KMS-11 (cell line): Measurements from ENCODE around the gene NEK7.

ENCODE experiments used
- H2AFZ ChIP-seq: fragments of 200-600 bp; sonication (generic); 2 replicates; pipeline ENCODE4 v1.6.1; 2016; ENCODE audit warnings: antibody characterized with exemption, mixed run types, low read depth
- H3K27ac ChIP-seq: fragments of 200-600 bp; sonication (generic); 2 replicates; pipeline ENCODE4 v1.6.1; 2016; ENCODE audit warnings: mild to moderate bottlenecking, mixed run types
- H3K27me3 ChIP-seq: fragments of 200-600 bp; sonication (generic); 2 replicates; pipeline ENCODE4 v1.6.1; 2017; ENCODE audit warnings: mild to moderate bottlenecking, low read depth, mixed run types, moderate library complexity; ENCODE audit not compliant: insufficient read depth
- H3K36me3 ChIP-seq: fragments of 200-600 bp; sonication (generic); 2 replicates; pipeline ENCODE4 v1.6.1; 2017; ENCODE audit warnings: mild to moderate bottlenecking, mixed run types; ENCODE audit not compliant: insufficient read depth
- H3K4me1 ChIP-seq: fragments of 200-600 bp; sonication (generic); 2 replicates; pipeline ENCODE4 v1.6.1; 2016; ENCODE audit warnings: mild to moderate bottlenecking, low read depth, mixed run types; ENCODE audit not compliant: poor library complexity, severe bottlenecking
- H3K4me2 ChIP-seq: fragments of 200-600 bp; sonication (generic); 2 replicates; pipeline ENCODE4 v1.7.0; 2016; ENCODE audit warnings: mild to moderate bottlenecking, mixed run types
- H3K4me3 ChIP-seq: fragments of 200-600 bp; sonication (generic); IDR thresholded peaks from 2 replicates; pipeline ENCODE4 v1.6.1; 2017; ENCODE audit warnings: low read depth, low read length, mixed read lengths; ENCODE audit not compliant: insufficient read depth
- H3K79me2 ChIP-seq: fragments of 200-600 bp; sonication (generic); 2 replicates; pipeline ENCODE4 v1.6.1; 2016; ENCODE audit warnings: low read depth, mixed run types; ENCODE audit not compliant: insufficient read depth
- H3K9ac ChIP-seq: fragments of 200-600 bp; sonication (generic); 2 replicates; pipeline ENCODE4 v1.6.1; 2016; ENCODE audit warnings: mild to moderate bottlenecking, mixed run types
- H4K20me1 ChIP-seq: fragments of 200-600 bp; sonication (generic); 2 replicates; pipeline ENCODE4 v1.6.1; 2016; ENCODE audit warnings: mild to moderate bottlenecking, mixed run types; ENCODE audit not compliant: insufficient read depth
- CTCF ChIP-seq: fragments of 200-600 bp; sonication (generic); conservative IDR thresholded peaks from 2 replicates; pipeline ENCODE4 v1.6.1; 2017; ENCODE audit warnings: low read depth, mild to moderate bottlenecking, antibody characterized with exemption, low read length, moderate library complexity, mixed read lengths

Gene NEK7

GRCh38 chr1:198246337-198246736 lies 89.5 kb downstream of the NEK7 start:
- Histone ChIP-seq H3K36me3 (no peaks in the 10 kb centered on the region), H4K20me1 (no peaks in the 10 kb centered on the region), H3K27ac (no peak overlapping the region), H3K79me2 (no peaks in the 10 kb centered on the region; the same call in 1 of the 2 replicates), H3K27me3 (no peaks in the 10 kb centered on the region), H2AFZ (no peak overlapping the region), H3K4me3 (no peak overlapping the region), H3K4me2 (no peak overlapping the region), H3K9ac (no peak overlapping the region), H3K4me1 (no peaks in the 10 kb centered on the region)
- TF ChIP-seq CTCF = no peak

GRCh38 chr1:198253259-198253658 lies 96.5 kb downstream of the NEK7 start:
- Histone ChIP-seq H3K4me3 (no peak overlapping the region), H3K79me2 (peaks cover 5% of the 10 kb centered on the region; the same call in 1 of the 2 replicates), H3K36me3 (no peaks in the 10 kb centered on the region), H2AFZ (no peak overlapping the region), H4K20me1 (no peaks in the 10 kb centered on the region), H3K4me2 (no peak overlapping the region), H3K27ac (no peak overlapping the region), H3K9ac (no peak overlapping the region), H3K27me3 (no peaks in the 10 kb centered on the region), H3K4me1 (peaks cover 6% of the 10 kb centered on the region)
- TF ChIP-seq CTCF = no peak

GRCh38 chr1:198253668-198254067 lies 96.9 kb downstream of the NEK7 start:
- no peak overlapping the region for H3K9ac ChIP-seq

GRCh38 chr1:198254521-198254920 lies 97.7 kb downstream of the NEK7 start:
- Histone ChIP-seq H3K36me3 (no peaks in the 10 kb centered on the region), H3K9ac (no peak overlapping the region), H4K20me1 (no peaks in the 10 kb centered on the region), H3K27me3 (no peaks in the 10 kb centered on the region), H3K27ac (no peak overlapping the region), H3K79me2 (peaks cover 5% of the 10 kb centered on the region; the same call in 1 of the 2 replicates), H2AFZ (no peak overlapping the region), H3K4me2 (no peak overlapping the region), H3K4me1 (peaks cover 13% of the 10 kb centered on the region), H3K4me3 (no peak overlapping the region)
- no peak for TF ChIP-seq CTCF

More at GRCh38 chr1:198253668-198254067, 96.9 kb downstream of the NEK7 start:
- Histone ChIP-seq H3K4me1 (peaks cover 10% of the 10 kb centered on the region), H2AFZ (no peak overlapping the region), H3K4me2 (no peak overlapping the region), H3K27me3 (no peaks in the 10 kb centered on the region), H3K79me2 (peaks cover 5% of the 10 kb centered on the region; the same call in 1 of the 2 replicates), H3K36me3 (no peaks in the 10 kb centered on the region), H3K4me3 (no peak overlapping the region), H4K20me1 (no peaks in the 10 kb centered on the region), H3K27ac (no peak overlapping the region)
- no peak for TF ChIP-seq CTCF

- Histone ChIP-seq H3K4me3 (no peak overlapping the region), H3K27me3 (no peaks in the 10 kb centered on the region), H3K4me1 (peaks cover 13% of the 10 kb centered on the region), H4K20me1 (no peaks in the 10 kb centered on the region), H3K27ac (no peak overlapping the region), H3K9ac (no peak overlapping the region), H2AFZ (no peak overlapping the region), H3K36me3 (no peaks in the 10 kb centered on the region), H3K79me2 (peaks cover 5% of the 10 kb centered on the region; the same call in 1 of the 2 replicates), H3K4me2 (no peak overlapping the region)
- TF ChIP-seq CTCF = no peak
Measured at GRCh38 chr1:198254948-198255347, 98.2 kb downstream of the NEK7 start.
